HL-60 (cell line): ENCODE data around the gene GABRR1.

Experiments used
- CTCF ChIP-seq: IDR thresholded peaks from one replicate; pipeline ENCODE4 v1.5.1; 2011; ENCODE audit warnings: low read length, control low read depth, inconsistent platforms; ENCODE audit not compliant: insufficient read depth
- SPI1 ChIP-seq: IDR thresholded peaks from 2 replicates; pipeline ENCODE4 v1.6.1; 2012; ENCODE audit warnings: low read depth, mild to moderate bottlenecking, borderline replicate concordance
- TF ChIP-seq, protein P1 (sequence below): IDR thresholded peaks from 2 replicates; pipeline ENCODE4 v1.6.1; 2012; ENCODE audit warnings: low read depth; ENCODE audit not compliant: insufficient replicate concordance

- TF ChIP-seq CTCF, result no peak
- TF ChIP-seq, protein P1, sequence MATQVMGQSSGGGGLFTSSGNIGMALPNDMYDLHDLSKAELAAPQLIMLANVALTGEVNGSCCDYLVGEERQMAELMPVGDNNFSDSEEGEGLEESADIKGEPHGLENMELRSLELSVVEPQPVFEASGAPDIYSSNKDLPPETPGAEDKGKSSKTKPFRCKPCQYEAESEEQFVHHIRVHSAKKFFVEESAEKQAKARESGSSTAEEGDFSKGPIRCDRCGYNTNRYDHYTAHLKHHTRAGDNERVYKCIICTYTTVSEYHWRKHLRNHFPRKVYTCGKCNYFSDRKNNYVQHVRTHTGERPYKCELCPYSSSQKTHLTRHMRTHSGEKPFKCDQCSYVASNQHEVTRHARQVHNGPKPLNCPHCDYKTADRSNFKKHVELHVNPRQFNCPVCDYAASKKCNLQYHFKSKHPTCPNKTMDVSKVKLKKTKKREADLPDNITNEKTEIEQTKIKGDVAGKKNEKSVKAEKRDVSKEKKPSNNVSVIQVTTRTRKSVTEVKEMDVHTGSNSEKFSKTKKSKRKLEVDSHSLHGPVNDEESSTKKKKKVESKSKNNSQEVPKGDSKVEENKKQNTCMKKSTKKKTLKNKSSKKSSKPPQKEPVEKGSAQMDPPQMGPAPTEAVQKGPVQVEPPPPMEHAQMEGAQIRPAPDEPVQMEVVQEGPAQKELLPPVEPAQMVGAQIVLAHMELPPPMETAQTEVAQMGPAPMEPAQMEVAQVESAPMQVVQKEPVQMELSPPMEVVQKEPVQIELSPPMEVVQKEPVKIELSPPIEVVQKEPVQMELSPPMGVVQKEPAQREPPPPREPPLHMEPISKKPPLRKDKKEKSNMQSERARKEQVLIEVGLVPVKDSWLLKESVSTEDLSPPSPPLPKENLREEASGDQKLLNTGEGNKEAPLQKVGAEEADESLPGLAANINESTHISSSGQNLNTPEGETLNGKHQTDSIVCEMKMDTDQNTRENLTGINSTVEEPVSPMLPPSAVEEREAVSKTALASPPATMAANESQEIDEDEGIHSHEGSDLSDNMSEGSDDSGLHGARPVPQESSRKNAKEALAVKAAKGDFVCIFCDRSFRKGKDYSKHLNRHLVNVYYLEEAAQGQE, result no peak
- no peak for TF ChIP-seq SPI1
Measured at GRCh38 chr6:89186762-89187161, 30.4 kb downstream of the GABRR1 start.
